ENCODE results near the gene IMMP2L.

Gene IMMP2L

DNA sequence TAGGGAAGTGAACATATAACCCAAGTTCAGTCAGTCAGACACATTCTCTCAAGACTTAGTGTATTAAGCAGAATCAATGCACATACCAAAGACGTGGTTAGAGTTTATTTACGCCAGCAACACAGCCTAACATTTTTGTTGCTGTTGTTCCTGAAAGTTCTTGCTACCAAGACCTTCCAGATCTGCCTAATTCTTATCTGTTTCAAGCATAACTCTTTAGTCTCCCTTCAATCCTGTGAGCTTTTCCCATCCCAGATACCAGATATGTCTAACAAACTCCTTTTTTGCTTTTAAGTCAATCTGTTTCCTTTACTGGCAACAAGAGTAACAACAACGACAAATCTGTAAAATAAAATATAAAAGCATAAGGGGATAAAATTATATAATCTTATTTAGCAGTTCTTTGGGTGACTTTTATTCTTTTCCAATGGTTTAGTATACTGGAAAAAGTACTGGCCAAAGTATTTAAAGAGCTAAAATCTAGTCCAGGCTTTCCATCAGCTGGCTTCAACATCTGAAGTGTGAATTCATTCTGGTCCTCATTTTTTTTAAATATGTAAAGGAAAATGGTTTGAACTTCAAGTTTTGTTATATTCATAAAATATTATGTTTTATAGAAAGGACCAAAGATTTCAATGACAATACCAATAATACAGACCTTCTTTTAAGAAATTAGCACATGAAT is 193.8 kb downstream of the IMMP2L start:
- ATAC-seq (replicated peaks) (no peak), DNase-seq (no peak)
- peaks cover 0 to 4% of the 10 kb centered on the region in 2 donors for H3K36me3 Mint-ChIP-seq
- no peaks in the 10 kb centered on the region for H3K4me1 Mint-ChIP-seq
- no peaks in the 10 kb centered on the region for H3K27me3 Mint-ChIP-seq
- H3K27ac Mint-ChIP-seq = no peak overlapping the region
- no peaks in the 10 kb centered on the region for H3K9me3 Mint-ChIP-seq
- no peak overlapping the region for H3K4me3 Mint-ChIP-seq

DNA sequence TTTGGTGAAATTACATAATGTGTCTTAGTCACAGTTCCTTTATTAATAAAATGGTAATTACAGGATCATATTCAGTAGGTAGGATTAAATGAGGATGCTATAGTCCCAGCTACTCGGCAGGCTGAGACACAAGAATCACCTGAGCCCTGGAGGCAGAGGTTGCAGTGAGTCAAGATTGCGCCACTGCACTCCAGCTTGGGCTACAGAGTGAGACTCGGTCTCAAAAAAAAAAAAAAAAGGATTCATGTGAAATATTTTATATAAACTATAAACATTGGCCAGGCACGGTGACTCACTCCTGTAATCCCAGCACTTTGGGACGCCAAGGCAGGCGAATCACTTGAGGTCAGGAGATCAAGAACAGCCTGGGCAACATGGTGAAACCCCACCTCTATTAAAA is 197.9 kb downstream of the IMMP2L start:
- DNase-seq (no peak), ATAC-seq (replicated peaks) (no peak)
- Mint-ChIP-seq H3K4me3 (no peak overlapping the region), H3K36me3 (no peaks in the 10 kb centered on the region), H3K27ac (no peak overlapping the region), H3K9me3 (no peaks in the 10 kb centered on the region), H3K27me3 (no peaks in the 10 kb centered on the region), H3K4me1 (no peaks in the 10 kb centered on the region)

- Mint-ChIP-seq H3K4me3 (no peak overlapping the region), H3K9me3 (no peaks in the 10 kb centered on the region), H3K27ac (no peak overlapping the region), H3K36me3 (no peaks in the 10 kb centered on the region), H3K4me1 (peaks cover 0 to under 1% of the 10 kb centered on the region in 2 donors), H3K27me3 (no peaks in the 10 kb centered on the region)
- ATAC-seq (replicated peaks) (no peak), DNase-seq (no peak)
These were observed 199.2 kb downstream of the IMMP2L start for GRCh38 chr7:111363099-111363498.

DNA sequence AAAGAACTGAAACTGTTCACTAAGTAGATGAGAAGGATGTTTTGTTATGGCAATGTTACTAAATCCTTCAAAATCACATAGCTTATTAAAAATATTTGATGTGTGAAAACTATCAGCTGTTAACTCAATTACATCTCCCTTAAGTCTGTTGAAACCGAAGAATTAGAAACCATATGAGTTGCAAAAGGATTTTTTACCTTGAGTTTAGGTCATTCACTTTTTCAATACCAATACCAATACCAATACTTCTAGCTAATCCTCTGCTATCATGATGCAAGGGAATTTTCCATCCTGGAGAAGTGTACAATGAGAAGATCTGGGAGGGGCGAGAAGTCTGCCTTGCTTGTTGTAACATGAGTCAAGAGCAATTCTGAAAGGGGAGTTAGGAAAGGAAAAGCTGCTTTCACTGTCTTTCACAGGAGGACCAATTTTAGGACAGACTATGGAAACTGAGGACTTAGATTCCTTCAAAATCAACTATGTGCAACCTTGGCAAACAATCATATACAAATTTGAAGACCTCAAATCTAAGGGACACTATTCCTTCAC is 199.7 kb downstream of the IMMP2L start:
- no peak overlapping the region for H3K27ac Mint-ChIP-seq
- no peak overlapping the region for H3K4me3 Mint-ChIP-seq
- no peaks in the 10 kb centered on the region for H3K27me3 Mint-ChIP-seq
- DNase-seq = no peak
- ATAC-seq (replicated peaks) = no peak
- peaks cover 0 to 2% of the 10 kb centered on the region in 2 donors for H3K4me1 Mint-ChIP-seq
- no peaks in the 10 kb centered on the region for H3K9me3 Mint-ChIP-seq
- H3K36me3 Mint-ChIP-seq = no peaks in the 10 kb centered on the region

- Mint-ChIP-seq H3K4me3 (no peak overlapping the region), H3K36me3 (no peaks in the 10 kb centered on the region), H3K27ac (no peak overlapping the region), H3K27me3 (no peaks in the 10 kb centered on the region), H3K4me1 (peaks cover 0 to 2% of the 10 kb centered on the region in 2 donors), H3K9me3 (no peaks in the 10 kb centered on the region)
- DNase-seq (no peak), ATAC-seq (replicated peaks) (no peak)
These were observed 203.4 kb downstream of the IMMP2L start for GRCh38 chr7:111358915-111359314.

- no peaks in the 10 kb centered on the region for H3K9me3 Mint-ChIP-seq
- no peak for DNase-seq
- no peaks in the 10 kb centered on the region for H3K27me3 Mint-ChIP-seq
- no peaks in the 10 kb centered on the region for H3K36me3 Mint-ChIP-seq
- no peak for ATAC-seq (replicated peaks)
- peaks cover 0 to 2% of the 10 kb centered on the region in 2 donors for H3K4me1 Mint-ChIP-seq
- H3K4me3 Mint-ChIP-seq = no peak overlapping the region
- no peak overlapping the region for H3K27ac Mint-ChIP-seq
These were observed 204.6 kb downstream of the IMMP2L start for GRCh38 chr7:111357691-111358090.

- Mint-ChIP-seq H3K4me3 (no peak overlapping the region), H3K9me3 (no peaks in the 10 kb centered on the region), H3K36me3 (no peaks in the 10 kb centered on the region), H3K27me3 (no peaks in the 10 kb centered on the region), H3K4me1 (peaks cover 0 to 5% of the 10 kb centered on the region in 2 donors), H3K27ac (no peak overlapping the region)
- no peak for ATAC-seq (replicated peaks)
- no peak for DNase-seq
These were observed 205.4 kb downstream of the IMMP2L start for GRCh38 chr7:111356941-111357340.

DNA sequence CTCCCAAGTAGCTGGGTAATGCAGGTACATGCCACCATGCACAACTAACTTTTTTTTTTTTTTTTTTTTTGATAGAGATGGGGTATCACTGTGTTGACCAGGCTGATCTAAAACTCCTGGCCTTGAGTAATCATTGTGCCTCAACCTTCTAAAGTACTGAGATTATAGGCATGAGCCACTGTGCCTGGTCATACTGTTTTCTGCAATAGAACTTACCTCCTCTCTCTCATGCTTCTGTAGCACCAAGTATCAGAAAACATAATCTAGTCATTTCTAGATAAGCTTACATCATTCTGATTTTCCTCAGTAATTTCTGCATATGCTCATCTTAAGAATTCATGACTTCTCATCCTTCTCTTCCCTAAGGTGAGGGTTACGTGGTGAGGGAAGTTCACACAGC is 210.0 kb downstream of the IMMP2L start:
- peaks cover 0 to under 1% of the 10 kb centered on the region in 2 donors for H3K9me3 Mint-ChIP-seq
- DNase-seq = no peak
- no peak overlapping the region for H3K4me3 Mint-ChIP-seq
- H3K4me1 Mint-ChIP-seq = peaks cover 0 to 3% of the 10 kb centered on the region in 2 donors
- no peaks in the 10 kb centered on the region for H3K27me3 Mint-ChIP-seq
- H3K36me3 Mint-ChIP-seq = peaks cover 2 to 3% of the 10 kb centered on the region in 2 donors
- H3K27ac Mint-ChIP-seq = no peak overlapping the region
- no peak for ATAC-seq (replicated peaks)

DNA sequence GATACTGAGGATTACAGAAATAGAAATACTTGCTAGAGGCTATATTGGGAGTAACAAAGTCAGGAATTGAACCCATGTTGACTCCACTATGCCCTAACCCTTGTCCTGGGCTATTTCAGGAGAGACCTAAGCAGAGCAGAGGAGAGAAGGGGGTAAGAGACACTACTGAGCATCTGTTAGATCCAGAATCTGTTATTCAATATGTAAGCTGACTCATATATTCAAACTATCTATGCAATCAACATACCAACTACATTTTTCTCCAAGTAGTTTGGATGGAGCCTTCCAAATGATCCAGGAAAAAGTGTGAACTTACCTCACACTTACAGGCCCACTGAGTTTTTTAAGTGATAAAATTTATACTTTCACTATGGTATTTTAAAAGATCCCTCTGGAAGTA is 216.1 kb downstream of the IMMP2L start:
- Mint-ChIP-seq H3K36me3 (peaks cover 24 to 34% of the 10 kb centered on the region in 2 donors), H3K4me1 (no peaks in the 10 kb centered on the region), H3K9me3 (peaks cover 15 to 18% of the 10 kb centered on the region in 2 donors), H3K27me3 (no peaks in the 10 kb centered on the region), H3K4me3 (no peak overlapping the region), H3K27ac (no peak overlapping the region)
- ATAC-seq (replicated peaks) (no peak), DNase-seq (no peak)

- DNase-seq (no peak), ATAC-seq (replicated peaks) (no peak)
- H3K36me3 Mint-ChIP-seq = peaks cover 24 to 34% of the 10 kb centered on the region in 2 donors
- H3K27ac Mint-ChIP-seq = no peak overlapping the region
- no peak overlapping the region for H3K4me3 Mint-ChIP-seq
- no peaks in the 10 kb centered on the region for H3K27me3 Mint-ChIP-seq
- H3K4me1 Mint-ChIP-seq = peaks cover 0 to under 1% of the 10 kb centered on the region in 2 donors
- peaks cover 15 to 18% of the 10 kb centered on the region in 2 donors for H3K9me3 Mint-ChIP-seq
These were observed 219.3 kb downstream of the IMMP2L start for GRCh38 chr7:111343017-111343416.

DNA sequence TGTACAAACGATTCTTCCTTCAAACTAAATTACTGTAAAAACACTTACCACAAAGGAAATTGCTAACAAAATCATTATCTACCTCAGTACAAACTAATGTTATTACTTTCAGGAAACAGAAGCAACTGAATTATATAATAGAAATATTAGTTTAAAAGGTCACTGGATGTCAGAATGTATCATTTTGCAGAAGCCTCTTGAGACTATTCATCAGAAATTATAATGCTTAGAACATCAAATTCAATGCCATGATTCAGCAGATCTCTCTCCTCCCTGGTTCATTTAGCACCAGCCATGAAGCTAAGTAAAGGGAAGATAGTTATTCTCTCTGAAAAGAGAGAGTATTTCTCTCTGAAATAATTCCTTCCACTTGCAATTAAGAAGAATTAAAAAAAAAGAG is 223.3 kb downstream of the IMMP2L start:
- no peak overlapping the region for H3K4me3 Mint-ChIP-seq
- H3K4me1 Mint-ChIP-seq = peaks cover 3 to 5% of the 10 kb centered on the region in 2 donors
- no peaks in the 10 kb centered on the region for H3K27me3 Mint-ChIP-seq

GRCh38 chr7:111333010-111333409 is 229.3 kb downstream of the IMMP2L start:
- DNase-seq (no peak), ATAC-seq (replicated peaks) (no peak)
- Mint-ChIP-seq H3K27me3 (no peaks in the 10 kb centered on the region), H3K4me3 (no peak overlapping the region), H3K36me3 (peaks cover 8 to 11% of the 10 kb centered on the region in 2 donors), H3K4me1 (peaks cover 8 to 23% of the 10 kb centered on the region in 2 donors), H3K27ac (no peak overlapping the region), H3K9me3 (peaks cover 7 to 9% of the 10 kb centered on the region in 2 donors)

More for the DNA sequence above, 223.3 kb downstream of the IMMP2L start:
- H3K9me3 Mint-ChIP-seq = peaks cover 10 to 13% of the 10 kb centered on the region in 2 donors
- ATAC-seq (replicated peaks) = no peak
- H3K27ac Mint-ChIP-seq = no peak overlapping the region
- no peak for DNase-seq
- H3K36me3 Mint-ChIP-seq = peaks cover 12 to 14% of the 10 kb centered on the region in 2 donors

DNA sequence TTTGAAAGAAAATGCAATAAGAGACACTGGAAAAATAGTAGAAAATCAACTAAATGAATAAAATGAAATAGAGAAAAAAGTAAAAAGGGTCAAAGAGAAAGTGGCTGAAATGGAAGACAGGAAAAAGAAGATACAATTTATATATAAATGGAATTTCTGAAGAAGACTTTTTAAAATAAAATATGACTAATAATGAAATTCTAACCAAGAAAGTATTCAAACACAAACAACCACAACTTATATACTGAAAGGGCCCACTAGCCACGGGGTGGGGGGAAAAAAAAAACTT is 232.1 kb downstream of the IMMP2L start:
- ATAC-seq (replicated peaks) = no peak
- Mint-ChIP-seq H3K36me3 (peaks cover 8 to 11% of the 10 kb centered on the region in 2 donors), H3K4me1 (peaks cover 5 to 19% of the 10 kb centered on the region in 2 donors), H3K27ac (no peak overlapping the region), H3K9me3 (peaks cover 6 to 9% of the 10 kb centered on the region in 2 donors), H3K27me3 (no peaks in the 10 kb centered on the region), H3K4me3 (no peak overlapping the region)
- no peak for DNase-seq

DNA sequence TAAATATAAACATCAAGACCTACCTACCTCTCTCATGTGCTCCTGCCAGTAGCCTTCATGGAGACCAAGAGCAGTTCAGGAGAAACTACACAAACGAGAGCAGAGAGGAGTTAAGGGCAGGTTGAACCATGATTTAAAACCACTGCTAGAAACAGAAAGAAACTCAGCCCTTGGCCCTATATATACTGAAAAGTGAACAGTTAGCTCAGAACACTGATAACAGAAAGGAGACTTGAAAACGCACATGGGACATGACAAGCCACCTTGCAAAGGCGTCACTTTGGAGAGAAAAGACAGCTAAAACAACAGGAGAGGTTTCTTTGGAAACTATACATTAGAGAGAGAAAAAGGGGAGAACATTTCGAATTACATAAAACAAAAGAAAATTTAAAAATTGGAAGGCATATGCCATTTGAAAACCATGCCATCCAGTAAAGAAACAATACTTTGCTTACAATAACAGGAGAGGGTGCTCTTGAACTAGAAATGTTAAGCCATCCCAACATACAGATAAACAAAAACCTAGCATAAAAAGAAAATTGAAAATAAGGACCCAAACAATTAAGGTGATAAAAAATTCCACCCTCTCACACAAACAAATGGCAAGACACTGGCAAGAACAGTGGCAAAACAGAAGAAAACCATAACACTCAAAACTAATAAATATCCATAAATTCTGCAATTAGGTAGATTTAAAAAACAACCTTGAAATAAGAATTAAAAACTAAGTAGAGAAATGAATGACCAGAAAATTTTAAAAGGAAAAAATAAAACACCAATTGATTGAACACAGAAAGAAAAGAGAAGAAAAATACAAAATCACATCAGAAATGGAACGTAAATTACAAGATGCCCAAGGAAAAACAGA is 232.7 kb downstream of the IMMP2L start:
- Mint-ChIP-seq H3K36me3 (peaks cover 8% of the 10 kb centered on the region in 2 donors), H3K4me1 (peaks cover 5 to 19% of the 10 kb centered on the region in 2 donors), H3K9me3 (peaks cover 6 to 9% of the 10 kb centered on the region in 2 donors), H3K4me3 (no peak overlapping the region), H3K27me3 (no peaks in the 10 kb centered on the region), H3K27ac (no peak overlapping the region)
- no peak for ATAC-seq (replicated peaks)
- DNase-seq = no peak

DNA sequence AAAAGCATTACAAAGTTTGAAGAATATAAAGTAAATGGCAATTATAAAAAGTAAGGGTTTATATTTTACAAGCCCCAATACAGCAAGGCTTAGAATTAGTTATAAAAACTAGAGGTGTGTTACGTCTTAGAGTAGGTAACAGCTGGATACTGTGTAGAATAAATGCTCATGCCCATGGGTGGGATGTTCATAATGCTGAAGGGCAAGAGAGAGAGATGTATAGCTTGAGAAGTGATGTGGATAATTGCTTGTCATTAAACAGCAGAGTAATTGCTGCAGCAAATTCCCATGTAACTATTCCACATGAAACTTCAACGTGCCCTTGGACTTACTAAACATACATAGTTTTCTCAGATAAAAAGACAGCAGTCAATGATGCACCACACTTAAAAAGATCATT is 233.8 kb downstream of the IMMP2L start:
- DNase-seq = no peak
- H3K27ac Mint-ChIP-seq = no peak overlapping the region
- no peak overlapping the region for H3K4me3 Mint-ChIP-seq
- H3K9me3 Mint-ChIP-seq = peaks cover 4 to 9% of the 10 kb centered on the region in 2 donors
- no peak for ATAC-seq (replicated peaks)
- H3K4me1 Mint-ChIP-seq = peaks cover 12 to 28% of the 10 kb centered on the region in 2 donors
- H3K27me3 Mint-ChIP-seq = no peaks in the 10 kb centered on the region
- H3K36me3 Mint-ChIP-seq = peaks cover 6 to 8% of the 10 kb centered on the region in 2 donors

Measured in stimulated activated naive B cell treated with anti-CD40 and anti-IgM and Interleukin-4, amounts not matched to agents 10 μg/mL and 1 μg/mL and 100 μg/mL, for 72 hours (primary cell).